Stimulated activated CD8-positive, alpha-beta memory T cell treated with anti-CD3 and anti-CD28 coated beads, Interleukin-7, amount 100 ng/mL, for 4 hours (primary cell): ENCODE data around the gene C18orf32.
"Not testable (repeated sequence)": the region's sequence is repeated elsewhere in the genome, so short reads cannot be mapped to it uniquely, and the experiment has no call there.

Experiments
- DNase-seq, 2 donors: peaks; one replicate each; pipeline ENCODE4 v3.0.0-alpha.2; 2020; ENCODE audit warnings: low read depth in 2 of 2

The C18orf32 gene

DNA sequence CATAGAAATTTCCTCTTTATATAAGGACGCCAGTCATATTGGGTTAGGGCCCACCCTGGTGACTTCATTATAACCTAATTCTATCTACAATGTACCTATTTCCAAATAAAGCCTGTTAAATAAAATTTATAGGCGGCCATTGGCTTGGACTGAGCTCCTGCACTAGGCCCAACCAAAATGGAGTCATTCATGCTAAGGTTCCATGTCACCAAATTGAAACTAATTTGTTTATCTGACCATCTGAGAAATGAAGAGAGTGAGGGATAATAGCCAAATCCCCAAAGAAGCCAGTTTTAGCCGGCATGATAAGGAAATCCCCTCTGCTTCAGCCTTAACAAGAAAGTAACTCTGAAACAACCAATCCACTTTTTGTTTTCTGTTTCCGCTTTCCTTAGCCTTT is 19.4 kb downstream of the C18orf32 start:
- DNase-seq, result no peak

DNA sequence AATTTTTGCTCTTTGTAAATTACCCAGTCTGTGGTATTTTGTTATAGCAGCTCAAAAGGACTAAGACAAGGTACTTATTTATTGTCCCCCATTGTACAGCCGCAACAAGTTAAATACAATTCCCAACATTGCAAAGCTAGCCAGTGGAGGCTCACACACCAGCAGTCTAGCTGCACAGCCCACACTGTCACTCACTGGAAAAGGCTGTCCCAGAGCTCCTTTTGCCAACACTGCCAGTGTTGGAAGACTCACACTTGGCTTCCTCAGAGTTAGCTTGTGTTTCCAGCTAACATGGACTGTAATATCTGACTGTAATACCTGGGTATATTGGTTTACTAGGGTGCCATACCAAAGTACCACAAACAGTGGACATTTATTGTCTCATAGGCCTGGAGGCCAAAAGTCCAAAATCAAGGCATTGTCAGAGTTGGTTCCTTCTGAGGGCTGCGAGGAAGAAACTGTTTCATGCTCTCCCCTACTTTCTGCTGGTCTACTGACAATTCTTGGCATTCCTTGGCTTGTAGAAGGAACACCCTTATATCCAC is 19.9 kb downstream of the C18orf32 start:
- no peak for DNase-seq

DNA sequence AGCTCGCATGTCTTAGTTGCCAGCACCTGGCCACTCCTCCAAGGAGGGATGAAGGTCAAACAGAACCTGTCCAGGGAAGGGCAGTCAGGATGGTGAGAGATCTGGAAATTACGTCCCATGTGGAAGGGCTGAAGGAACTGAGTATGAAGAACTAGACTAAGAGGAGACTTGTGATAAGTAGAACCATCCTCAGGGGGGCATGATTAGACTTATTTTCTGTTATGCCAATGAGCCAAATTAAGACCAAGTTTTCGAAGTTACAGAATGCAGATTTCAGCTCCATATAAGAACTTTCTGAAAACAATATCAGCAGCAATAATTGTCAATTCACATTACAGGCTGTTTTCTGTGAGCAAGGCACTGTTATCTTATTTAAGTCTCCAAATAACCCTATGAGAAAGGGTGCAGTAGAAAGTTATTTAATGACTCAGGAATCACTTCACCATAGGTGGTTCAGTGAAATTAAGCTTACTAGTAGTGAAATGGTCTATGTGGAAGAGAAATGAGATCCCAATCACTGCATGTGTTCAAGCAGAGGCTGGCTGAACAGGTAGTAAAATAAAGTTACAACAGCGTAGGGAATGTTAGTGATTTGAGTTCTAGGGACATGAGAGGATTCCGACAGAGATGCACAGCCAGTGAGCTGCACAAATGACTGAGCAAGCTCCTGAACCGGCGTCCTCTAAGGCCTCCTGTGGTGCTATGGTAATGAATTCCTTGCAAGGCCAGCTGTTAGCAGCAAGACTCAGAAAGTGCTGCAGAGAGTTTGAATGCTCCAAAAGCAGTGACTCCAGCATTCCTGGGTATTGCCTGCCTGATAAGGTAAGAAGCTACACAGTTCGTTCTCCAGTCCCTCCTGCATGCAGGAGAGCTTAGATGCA is 22.1 kb downstream of the C18orf32 start:
- DNase-seq, result no peak

DNA sequence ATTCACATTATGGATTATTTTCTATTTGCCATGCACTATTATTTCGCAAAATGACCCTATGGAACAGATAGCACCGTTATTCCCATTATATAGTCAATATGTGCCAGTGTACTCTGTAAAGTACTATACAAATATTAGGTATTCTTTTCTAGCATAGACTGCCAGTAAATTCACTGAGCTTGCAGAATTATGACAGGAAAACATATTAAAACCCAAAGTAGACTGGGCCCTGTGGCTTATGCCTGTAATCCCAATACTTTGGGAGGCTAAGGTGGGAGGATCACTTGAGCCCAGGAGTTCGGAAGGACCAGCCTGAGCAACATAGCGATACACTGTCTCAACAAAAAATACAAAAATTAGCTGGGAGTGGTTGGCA is 25.4 kb downstream of the C18orf32 start:
- DNase-seq, result no peak

DNA sequence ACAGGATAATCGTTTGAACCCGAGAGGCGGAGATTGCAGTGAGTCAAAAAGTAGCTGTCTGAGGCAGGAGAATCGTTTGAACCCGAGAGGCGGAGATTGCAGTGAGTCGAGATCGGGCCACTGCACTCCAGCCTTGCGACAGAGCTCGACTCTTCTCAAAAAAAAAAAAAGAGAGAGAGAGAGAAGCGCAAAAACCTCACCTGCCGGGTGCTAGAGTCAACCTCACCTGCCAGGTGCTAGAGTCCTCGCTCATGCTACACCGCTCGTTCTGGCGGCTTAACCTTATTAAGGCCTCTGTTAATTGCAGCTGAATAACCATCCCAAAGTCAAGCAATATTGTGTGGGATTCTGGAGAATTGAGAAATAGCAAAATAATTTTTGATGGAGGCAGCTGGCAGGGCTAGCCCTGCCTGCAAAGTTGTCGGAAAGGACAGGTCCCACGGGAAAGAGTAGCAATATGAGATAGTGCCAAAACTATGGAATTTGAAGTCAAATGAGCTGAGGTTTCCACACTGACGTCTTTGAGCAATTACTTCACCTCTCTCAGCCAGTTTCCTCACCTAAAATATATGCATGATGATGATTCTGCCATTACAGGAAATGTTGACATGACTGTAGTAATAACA is 25.9 kb downstream of the C18orf32 start:
- no peak for DNase-seq

DNA sequence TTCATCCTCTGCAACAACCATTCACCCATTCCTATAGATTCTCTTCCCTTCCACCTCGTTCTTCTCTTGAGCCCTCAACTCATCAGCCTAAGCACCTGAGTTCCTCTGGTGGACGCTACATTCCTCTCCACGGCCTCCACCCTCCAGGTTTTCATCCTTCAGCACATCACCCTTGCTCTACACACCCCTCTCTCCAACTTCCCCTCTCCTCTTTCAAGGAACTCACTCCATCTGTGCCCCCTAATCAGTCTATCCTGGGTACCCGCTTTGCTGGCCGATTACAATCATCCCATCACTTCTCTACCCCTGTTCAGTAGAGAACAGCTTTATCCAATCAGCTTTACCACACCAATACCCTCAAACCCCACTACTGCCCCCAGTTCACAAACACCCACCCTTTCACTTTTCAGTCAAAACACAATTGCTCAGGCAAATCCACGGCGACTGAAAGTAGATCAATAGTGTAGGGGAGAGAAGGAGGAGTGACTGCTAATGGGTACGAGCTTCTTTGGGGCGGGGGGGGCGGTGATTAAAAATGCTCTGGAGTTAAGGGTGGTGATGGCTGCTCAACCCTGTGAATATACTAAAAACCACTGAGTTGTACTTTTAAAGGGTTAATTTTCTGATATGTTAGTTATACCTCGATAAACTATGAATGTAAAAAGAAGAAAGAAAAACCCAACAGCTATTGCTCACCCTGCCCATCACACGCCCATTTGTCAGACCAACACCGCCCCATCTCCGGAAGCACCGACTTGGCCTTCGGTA is 27.4 kb downstream of the C18orf32 start:
- DNase-seq, result peak in 1 of 2 donors; percentile 14

DNA sequence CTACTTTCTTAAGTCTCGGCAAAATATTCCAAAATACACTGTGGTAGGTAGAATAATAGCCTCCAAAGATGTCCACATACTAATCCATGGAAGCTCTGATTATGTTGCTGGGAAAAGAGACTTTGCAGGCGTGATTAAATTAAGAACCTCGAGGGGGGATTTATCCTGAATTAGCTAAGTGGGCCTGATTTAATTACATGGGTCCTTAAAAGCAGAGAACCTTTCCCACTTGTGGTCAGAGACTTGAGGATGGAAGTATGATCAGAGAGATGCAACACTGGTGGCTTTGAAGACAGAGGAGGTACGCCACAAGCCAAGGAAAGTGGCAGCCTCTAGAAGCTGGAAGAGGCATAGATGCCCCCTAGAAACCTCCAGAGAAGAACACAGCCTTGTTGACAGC is 29.4 kb downstream of the C18orf32 start:
- no peak for DNase-seq

DNA sequence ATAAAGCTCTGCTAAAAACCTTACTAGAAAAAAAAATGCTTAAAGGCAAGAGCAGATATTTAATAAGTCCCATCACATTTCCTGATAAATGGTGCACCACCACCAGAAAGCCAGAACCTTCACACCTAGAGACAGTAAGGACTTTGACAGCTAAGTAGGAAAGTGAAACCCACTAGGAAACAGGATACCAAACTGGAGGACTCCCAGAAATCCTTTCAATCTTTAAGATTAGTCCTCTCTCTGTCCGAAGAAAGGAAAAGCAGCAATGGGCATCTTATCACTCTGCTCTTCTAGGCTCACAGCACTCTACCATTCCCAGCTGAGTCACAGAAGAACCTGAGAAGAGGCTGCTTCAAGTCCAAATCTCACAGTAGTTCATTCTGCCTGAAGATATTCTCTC is 30.2 kb downstream of the C18orf32 start:
- DNase-seq, result no peak

DNA sequence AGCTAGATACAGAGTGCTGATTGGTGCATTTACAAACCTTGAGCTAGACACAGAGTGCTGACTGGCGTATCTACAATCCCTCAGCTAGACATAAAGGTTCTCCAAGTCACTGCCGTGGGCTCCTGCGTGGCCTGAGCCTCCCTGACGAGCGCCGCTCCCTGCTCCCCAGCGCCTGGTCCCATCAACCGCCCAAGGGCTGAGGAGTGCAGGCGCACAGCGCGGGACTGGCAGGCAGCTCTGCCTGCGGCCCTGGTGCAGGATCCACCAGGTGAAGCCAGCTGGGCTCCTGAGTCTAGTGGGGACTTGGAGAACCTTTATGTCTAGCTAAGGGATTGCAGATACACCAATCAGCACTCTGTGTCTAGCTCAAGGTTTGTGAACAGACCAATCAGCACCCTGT is 34.5 kb downstream of the C18orf32 start:
- not testable (repeated sequence) for DNase-seq

DNA sequence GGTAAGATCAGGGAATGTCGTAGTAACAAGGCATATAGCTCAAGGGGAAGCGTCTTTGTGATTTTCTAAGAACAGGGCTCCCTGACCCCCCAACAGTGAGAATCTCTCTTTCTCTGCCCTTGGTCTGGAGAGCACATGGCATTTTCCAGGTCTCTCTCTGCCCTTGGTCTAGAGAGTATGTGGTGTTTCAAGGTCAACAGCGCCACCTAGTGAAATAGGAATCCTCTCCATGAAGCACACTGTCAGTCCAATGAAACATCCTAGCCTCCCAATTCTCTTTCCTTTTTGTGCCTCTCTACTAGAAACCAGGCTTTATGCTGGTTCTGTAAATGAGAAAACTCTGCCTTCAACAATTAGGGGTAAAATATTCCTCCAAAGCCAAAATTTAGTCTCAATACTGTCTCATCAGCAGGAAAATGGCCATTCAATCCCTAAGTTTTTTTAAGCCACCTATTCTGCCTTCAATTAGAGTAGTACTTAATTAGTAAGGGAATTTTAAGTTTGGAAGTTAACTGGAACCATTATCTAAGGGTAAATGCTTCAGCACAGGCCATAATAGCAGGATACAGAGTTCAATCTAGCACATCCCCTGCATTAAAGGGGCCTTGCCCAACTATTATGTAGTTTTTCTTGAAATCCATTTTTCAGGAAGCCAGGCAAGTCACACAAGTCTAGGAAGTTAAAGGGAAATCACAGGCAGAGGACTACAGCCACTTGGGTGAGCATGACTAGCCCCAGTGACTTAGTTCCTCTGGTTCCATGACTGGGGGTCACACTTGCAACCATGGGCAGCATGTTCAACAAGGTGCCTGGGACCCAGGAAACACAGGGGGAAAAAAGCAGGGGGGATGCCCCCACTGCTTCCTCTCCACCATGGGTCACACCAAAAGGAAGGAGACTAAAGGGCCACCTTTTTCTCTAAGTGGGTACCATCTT is 39.0 kb downstream of the C18orf32 start:
- DNase-seq, result no peak

DNA sequence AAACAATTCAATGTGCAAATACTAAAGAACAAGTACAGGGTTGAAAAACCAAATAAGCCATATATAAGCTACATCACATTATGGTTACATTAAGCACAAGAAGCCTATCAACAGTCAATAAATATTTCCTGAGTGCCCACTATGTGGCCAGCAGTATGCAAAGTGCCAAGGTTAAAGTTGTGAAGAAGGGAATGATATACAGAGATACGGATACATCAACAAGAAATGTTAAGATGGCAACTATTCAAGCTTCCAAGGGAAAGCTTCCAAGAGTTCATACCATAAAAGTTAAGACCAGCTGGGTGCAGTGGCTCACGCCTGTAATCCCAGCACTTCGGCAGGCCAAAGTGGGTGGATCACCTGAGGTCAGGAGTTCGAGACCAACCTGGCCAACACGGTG is 40.6 kb downstream of the C18orf32 start:
- no peak for DNase-seq

DNA sequence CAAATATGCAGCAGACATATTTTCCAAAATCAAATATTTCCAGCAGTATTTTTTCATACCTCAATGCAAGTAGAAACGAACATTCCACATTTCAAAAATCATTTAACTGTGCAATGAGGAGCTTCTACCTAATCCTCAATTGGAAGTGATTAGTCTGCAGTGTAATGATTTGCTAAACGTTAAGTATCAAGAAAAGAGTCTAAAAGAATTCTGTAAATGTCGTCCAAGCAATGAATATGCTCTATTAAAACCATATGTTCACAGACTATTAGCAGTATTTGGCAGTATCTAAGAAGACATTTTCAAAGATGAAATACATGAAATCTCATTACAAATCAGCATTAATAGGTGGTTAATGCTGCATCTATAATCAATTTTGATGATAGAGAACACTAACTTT is 42.5 kb downstream of the C18orf32 start:
- no peak for DNase-seq

DNA sequence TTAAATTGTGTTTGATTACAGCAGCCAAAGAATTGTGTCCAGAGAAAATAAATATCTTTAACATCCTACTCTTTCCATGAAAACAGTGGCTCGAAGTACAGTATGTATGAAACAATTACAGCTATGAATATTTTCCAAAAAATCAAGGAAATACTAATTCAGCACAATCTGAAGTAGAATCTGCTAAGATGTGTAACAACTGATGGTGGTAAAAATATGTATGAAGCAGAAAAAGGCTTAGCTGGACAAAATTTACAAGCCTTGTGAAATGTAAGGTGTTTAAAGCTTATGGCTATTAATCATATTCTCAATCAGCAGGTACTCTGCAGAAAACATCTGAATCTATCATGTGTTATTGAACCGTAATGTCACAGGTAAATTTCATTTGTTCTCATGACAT is 43.2 kb downstream of the C18orf32 start:
- no peak for DNase-seq

DNA sequence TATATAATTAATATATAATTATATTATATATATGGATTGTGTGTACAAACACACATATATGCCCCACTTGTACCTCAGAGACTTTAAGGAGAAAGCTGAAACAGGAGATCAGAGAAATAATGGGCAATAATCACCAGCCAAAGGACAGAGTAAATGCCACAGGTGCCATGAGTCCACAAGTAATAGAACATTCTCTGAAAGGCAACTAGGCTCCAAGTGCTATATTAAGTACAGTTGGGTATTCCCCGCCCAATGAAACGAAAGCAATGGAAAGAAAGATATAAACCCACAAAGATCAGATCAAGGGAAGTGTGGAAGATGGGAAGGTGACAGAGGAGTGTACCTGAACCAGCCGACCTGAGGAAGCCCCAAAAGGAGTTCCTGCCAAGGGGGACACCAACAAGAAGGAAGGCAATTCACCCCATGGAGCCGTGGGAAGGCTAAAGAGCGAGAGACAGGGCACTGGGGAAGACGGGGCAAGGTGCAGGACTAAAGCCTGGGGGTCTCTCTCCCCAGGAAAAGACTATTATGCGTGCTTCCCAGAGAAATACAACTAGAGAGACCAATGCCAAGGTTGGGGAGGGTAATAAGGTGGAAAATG is 45.6 kb downstream of the C18orf32 start:
- DNase-seq, result no peak

DNA sequence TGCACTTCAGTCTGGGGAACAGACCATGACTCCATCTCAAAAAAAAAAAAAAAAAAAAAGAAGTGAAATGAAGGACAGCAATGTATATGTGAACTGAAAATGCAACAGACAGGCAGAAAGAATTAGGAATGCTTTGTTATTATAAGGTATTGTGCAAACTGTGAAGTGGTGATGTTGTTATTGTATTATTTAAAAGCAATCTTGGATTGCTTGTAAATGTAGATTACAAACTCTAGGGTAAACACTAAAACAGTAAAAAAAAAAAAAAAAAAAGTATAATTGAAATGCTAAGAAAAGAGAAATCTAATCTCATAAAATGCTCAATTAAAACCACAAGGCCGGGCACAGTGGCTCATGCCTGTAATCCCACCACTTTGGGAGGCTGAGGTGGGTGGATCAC is 51.9 kb downstream of the C18orf32 start:
- no peak for DNase-seq

DNA sequence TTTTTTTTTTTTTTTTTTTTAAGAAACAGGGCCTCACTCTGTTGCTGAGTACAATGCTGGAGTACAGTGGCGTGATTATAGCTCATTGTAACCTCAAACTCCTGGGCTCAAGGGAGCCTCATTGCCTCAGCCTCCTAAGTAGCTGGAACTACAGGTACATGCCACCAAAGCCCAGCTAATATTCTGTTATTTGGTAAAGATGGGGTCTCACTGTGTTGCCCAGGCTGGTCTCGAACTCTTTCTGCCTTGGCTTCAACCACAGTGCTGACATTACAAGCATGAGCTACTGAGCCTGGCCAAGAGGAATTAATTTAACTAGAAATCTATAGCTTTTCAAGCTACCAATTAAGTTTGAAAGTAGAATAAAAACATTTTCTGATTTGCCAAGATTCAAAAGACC is 54.4 kb downstream of the C18orf32 start:
- no peak for DNase-seq

DNA sequence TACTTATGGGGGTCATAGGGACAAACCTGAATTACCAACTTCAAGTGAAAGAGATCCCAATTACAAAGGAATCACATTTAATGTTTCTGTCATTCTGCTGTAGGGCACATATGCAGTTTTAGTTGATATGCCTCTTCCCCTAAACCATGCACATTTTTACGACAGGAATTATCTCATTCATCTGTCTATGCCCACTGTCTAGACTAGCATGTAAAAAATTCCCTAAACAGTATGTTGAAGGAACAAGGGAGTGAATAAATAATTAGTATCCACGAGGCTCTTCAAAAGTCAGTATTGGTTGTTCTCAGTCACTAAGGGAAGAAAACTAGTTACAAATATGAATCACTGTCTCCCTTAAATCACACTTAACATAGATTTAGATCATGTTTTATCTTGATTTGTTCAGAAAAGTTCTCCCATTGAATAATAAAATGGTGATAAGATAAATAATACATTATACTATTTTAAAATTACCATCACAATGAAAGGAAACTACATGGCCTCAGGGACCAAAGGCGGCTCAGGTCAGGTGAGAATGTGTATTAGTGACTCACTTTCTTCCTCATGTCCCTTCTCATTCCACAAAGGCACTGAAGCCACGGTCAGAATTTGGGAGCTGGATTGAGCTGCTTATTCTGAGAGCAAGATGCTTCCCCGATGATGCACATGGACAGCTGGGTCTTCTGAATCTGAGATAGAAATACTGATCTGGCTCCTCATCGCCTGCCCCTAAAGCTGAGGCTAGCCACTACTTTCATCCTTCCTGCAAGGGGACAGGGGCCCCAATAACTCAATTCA is 55.7 kb downstream of the C18orf32 start:
- DNase-seq, result no peak
